Fibroblast of mammary gland (primary cell): ENCODE data around the gene LRRFIP1.
"Not testable (repeated sequence)": the region's sequence is repeated elsewhere in the genome, so short reads cannot be mapped to it uniquely, and the experiment has no call there.

Experiments
- DNase-seq: peaks from one replicate; pipeline ENCODE4 v3.0.0-alpha.2; 2010; ENCODE audit warnings: low read depth
- H3K4me3 ChIP-seq: 2 replicates; pipeline ENCODE4 v1.5.1; 2011; ENCODE audit warnings: low read depth, mild to moderate bottlenecking, low read length, moderate library complexity; ENCODE audit not compliant: control insufficient read depth
- CTCF ChIP-seq: conservative IDR thresholded peaks from 2 replicates; pipeline ENCODE4 v1.5.1; 2011; ENCODE audit warnings: low read depth, low read length, inconsistent platforms; ENCODE audit not compliant: control insufficient read depth, insufficient read depth

Gene LRRFIP1

GRCh38 chr2:237760506-237761502, 133.4 kb downstream of the LRRFIP1 start:
- TF ChIP-seq CTCF: no peak
- no peak for DNase-seq
- no peak overlapping the region for H3K4me3 ChIP-seq

- peak; percentile 55 for DNase-seq
- not testable (repeated sequence) for H3K4me3 ChIP-seq
Observed at GRCh38 chr2:237762291-237763182, 135.2 kb downstream of the LRRFIP1 start.

DNA sequence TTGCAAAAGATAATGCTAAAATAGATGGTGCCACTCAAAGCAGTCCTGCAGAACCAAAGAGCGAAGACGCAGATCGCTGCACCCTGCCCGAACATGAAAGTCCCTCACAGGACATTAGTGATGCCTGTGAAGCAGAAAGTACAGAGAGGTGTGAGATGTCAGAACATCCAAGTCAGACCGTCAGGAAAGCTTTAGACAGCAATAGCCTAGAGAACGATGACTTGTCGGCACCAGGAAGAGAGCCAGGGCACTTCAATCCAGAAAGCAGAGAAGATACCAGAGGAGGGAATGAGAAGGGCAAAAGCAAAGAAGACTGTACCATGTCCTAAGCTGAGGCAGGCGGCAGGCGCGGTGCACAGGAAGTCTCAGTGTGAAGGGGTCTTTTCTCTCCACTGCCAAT, 136.4 kb downstream of the LRRFIP1 start:
- TF ChIP-seq CTCF: no peak
- no peak overlapping the region for H3K4me3 ChIP-seq
- DNase-seq: no peak

DNA sequence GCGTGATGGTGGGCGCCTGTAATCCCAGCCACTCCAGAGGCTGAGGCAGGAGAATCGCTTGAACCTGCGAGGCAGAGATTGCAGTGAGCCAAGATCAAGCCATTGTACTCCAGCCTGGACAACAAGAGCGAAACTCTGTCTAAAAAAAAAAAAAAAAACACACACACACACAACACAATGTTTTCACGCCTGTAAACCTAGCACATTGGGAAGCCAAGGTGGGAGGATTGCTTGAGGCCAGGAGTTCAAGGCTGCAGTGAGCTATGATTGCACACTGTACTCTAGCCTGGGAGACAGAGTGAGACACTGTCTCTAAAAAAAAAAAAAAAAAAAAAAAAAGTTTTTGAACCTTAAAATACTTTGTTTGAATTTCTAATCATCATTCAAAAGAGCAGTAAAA, 137.7 kb downstream of the LRRFIP1 start:
- not testable (repeated sequence) for H3K4me3 ChIP-seq

DNA sequence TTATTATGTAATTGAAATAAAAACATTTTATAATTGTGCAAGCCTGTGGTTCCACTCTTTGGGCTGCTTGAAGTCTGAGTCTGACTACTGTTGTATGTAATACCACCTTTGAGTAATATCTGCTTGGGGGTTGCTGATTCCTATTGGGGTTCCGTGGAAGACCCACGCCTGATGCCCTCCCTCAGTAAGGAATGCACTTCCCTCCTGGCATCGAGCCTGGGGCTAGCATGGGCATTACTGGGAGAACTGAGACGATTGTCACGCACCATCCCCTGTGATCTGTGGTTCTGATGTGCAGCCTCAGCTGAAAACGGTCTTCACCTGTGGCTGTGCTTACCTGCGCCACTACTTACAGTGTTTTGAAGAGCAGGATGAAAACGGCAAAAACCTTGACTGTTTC, 138.5 kb downstream of the LRRFIP1 start:
- TF ChIP-seq CTCF: no peak
- H3K4me3 ChIP-seq: no peak overlapping the region
- no peak for DNase-seq

More for the DNA sequence above, 137.7 kb downstream of the LRRFIP1 start:
- DNase-seq: not testable (repeated sequence)

DNA sequence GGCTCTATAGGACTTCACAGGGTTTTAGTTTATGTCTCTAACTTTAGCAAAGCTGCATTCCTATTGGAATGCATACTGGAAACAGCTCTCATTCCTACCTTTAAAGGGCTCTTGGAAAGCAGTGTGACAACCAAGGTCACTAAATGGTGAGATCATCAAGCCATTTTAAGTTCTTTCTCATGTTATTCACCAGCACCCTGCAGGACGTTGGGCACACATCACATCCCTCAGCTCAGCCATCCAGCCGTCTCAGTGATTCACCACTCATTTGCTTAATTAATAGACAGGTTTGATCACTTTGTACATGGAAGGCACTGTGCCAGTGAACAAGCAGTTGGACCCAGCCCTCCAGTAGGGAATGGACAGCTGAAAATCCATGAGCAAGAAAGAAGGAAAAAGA, 139.0 kb downstream of the LRRFIP1 start:
- no peak overlapping the region for H3K4me3 ChIP-seq
- TF ChIP-seq CTCF: no peak
- DNase-seq: peak; percentile 28

GRCh38 chr2:237772513-237772912, 145.1 kb downstream of the LRRFIP1 start:
- no peak for TF ChIP-seq CTCF
- H3K4me3 ChIP-seq: no peak overlapping the region

More at GRCh38 chr2:237772513-237772912, 145.1 kb downstream of the LRRFIP1 start:
- DNase-seq: no peak
